IMR-90 (cell line): ENCODE measurements around the gene MYPOP. TPM values are rescaled to one million over a fixed set of nuclear protein-coding genes. Genes with fewer than 3 reads are reported as not detected.

Experiments used
- ATAC-seq: fragments of 200-7000 bp; cut with Tn5 transposase; 2 replicates; pipeline ENCODE4 v1.9.1; 2020; ENCODE audit warnings: low read depth, mild to moderate bottlenecking, moderate library complexity
- BruUV-seq: library from RNA; stranded (reverse); fragments of 400-500 nt; replicated peaks from 2 replicates; lab custom pipeline; 2021; lab: Mats Ljungman, UMichigan
- CTCF ChIA-PET: fragments of 300-600 bp; formaldehyde crosslinking; extraction: SDS; loops from one replicate; lab custom pipeline; 2021; ENCODE audit warnings: antibody characterized with exemption; lab: Yijun Ruan, JAX
- POLR2A ChIA-PET: fragments of 300-600 bp; sonication (Branson Sonifier 250); formaldehyde crosslinking; loops from one replicate; lab custom pipeline; 2022; ENCODE audit warnings: antibody characterized with exemption; ENCODE audit not compliant: unreplicated experiment; lab: Charles Lee
- DNase-seq: peaks from one replicate; pipeline ENCODE4 v3.0.0; 2013
- H2AFZ ChIP-seq: replicated peaks from 2 replicates; pipeline ENCODE3; 2013; ENCODE audit warnings: low read length, mild to moderate bottlenecking; ENCODE audit not compliant: poor library complexity
- H2AK5ac ChIP-seq: 2 replicates; pipeline ENCODE4 v1.6.1; 2013; ENCODE audit warnings: low read depth, low read length, inconsistent platforms
- H2AK9ac ChIP-seq: replicated peaks from 2 replicates; pipeline ENCODE3; 2013; ENCODE audit warnings: mild to moderate bottlenecking, low read depth, low read length, moderate library complexity; ENCODE audit not compliant: poor library complexity
- H2BK120ac ChIP-seq: 2 replicates; pipeline ENCODE4 v1.6.1; 2013; ENCODE audit warnings: low read depth, low read length, inconsistent platforms
- H2BK15ac ChIP-seq: 3 replicates; pipeline ENCODE4 v1.6.1; 2013; ENCODE audit warnings: low read depth, low read length, inconsistent platforms
- H2BK20ac ChIP-seq: 2 replicates; pipeline ENCODE4 v1.6.1; 2013; ENCODE audit warnings: low read depth, mild to moderate bottlenecking, inconsistent platforms, low read length, moderate library complexity
- H2BK5ac ChIP-seq: 2 replicates; pipeline ENCODE4 v1.6.1; 2013; ENCODE audit warnings: mild to moderate bottlenecking, low read depth, low read length, inconsistent platforms; ENCODE audit not compliant: poor library complexity, severe bottlenecking
- H3K14ac ChIP-seq: replicated peaks from 2 replicates; pipeline ENCODE4 v1.6.1; 2013; ENCODE audit warnings: low read depth, low read length, inconsistent platforms
- H3K18ac ChIP-seq: 2 replicates; pipeline ENCODE4 v1.6.1; 2013; ENCODE audit warnings: low read depth, low read length, control low read depth
- H3K23ac ChIP-seq: 2 replicates; pipeline ENCODE4 v1.6.1; 2013; ENCODE audit warnings: low read depth, low read length, inconsistent platforms
- H3K27ac ChIP-seq: 2 replicates; pipeline ENCODE4 v1.5.1; 2013; ENCODE audit warnings: mild to moderate bottlenecking, control low read depth, low read length; ENCODE audit not compliant: insufficient read depth
- H3K27me3 ChIP-seq: 2 replicates; pipeline ENCODE4 v1.6.1; 2013; ENCODE audit warnings: low read length; ENCODE audit not compliant: control insufficient read depth, insufficient read depth
- H3K36me3 ChIP-seq: 2 replicates; pipeline ENCODE4 v1.6.1; 2013; ENCODE audit warnings: low read length, mixed read lengths; ENCODE audit not compliant: control insufficient read depth, insufficient read depth
- H3K4ac ChIP-seq: 2 replicates; pipeline ENCODE4 v1.6.1; 2013; ENCODE audit warnings: low read depth, low read length, inconsistent platforms
- H3K4me1 ChIP-seq: 2 replicates; pipeline ENCODE4 v1.6.1; 2013; ENCODE audit warnings: low read length, mixed read lengths; ENCODE audit not compliant: control insufficient read depth, insufficient read depth
- H3K4me2 ChIP-seq: 2 replicates; pipeline ENCODE4 v1.6.1; 2013; ENCODE audit warnings: low read depth, mild to moderate bottlenecking, control low read depth, low read length, moderate library complexity
- H3K4me3 ChIP-seq: 2 replicates; pipeline ENCODE4 v1.5.1; 2013; ENCODE audit warnings: low read depth, mild to moderate bottlenecking, control low read depth, low read length, moderate library complexity; ENCODE audit not compliant: insufficient read depth
- H3K56ac ChIP-seq: 2 replicates; pipeline ENCODE4 v1.6.1; 2013; ENCODE audit warnings: low read length, inconsistent platforms; ENCODE audit not compliant: insufficient read depth; ENCODE audit errors: extremely low read depth
- H3K79me1 ChIP-seq, 2 experiments: 2 replicates each; pipeline ENCODE4 v1.6.1; 2013; ENCODE audit warnings: low read length in 2 of 2, inconsistent platforms in 1 of 2, low read depth in 1 of 2
- H3K9ac ChIP-seq: 2 replicates; pipeline ENCODE4 v1.6.1; 2013; ENCODE audit warnings: low read depth, low read length, control low read depth
- H3K9me1 ChIP-seq: 2 replicates; pipeline ENCODE4 v1.6.1; 2013; ENCODE audit warnings: low read length, inconsistent platforms; ENCODE audit not compliant: insufficient read depth
- H3K9me3 ChIP-seq: 2 replicates; pipeline ENCODE4 v1.6.1; 2013; ENCODE audit warnings: low read length; ENCODE audit not compliant: control insufficient read depth, insufficient read depth
- H4K20me1 ChIP-seq: 2 replicates; pipeline ENCODE4 v1.6.1; 2013; ENCODE audit warnings: low read length, inconsistent platforms; ENCODE audit not compliant: insufficient read depth
- H4K5ac ChIP-seq: 2 replicates; pipeline ENCODE4 v1.6.1; 2013; ENCODE audit warnings: mild to moderate bottlenecking, low read depth, low read length, control low read depth
- H4K8ac ChIP-seq, 2 experiments: 2 replicates each; pipeline ENCODE4 v1.6.1; 2013; ENCODE audit warnings: low read depth in 2 of 2, low read length in 2 of 2, control low read depth in 1 of 2, inconsistent platforms in 1 of 2
- H4K91ac ChIP-seq: 2 replicates; pipeline ENCODE4 v1.6.1; 2013; ENCODE audit warnings: low read depth, low read length, inconsistent platforms; ENCODE audit not compliant: insufficient read depth
- BHLHE40 ChIP-seq: fragments of 150-350 bp; IDR thresholded peaks from 2 replicates; pipeline ENCODE4 v1.6.1; 2016; ENCODE audit warnings: mild to moderate bottlenecking, low read depth, low read length
- CEBPB ChIP-seq: IDR thresholded peaks from 2 replicates; pipeline ENCODE4 v1.6.1; 2012; ENCODE audit warnings: low read depth, low read length, improper control_type of control experiment
- CHD1 ChIP-seq: IDR thresholded peaks from 2 replicates; pipeline ENCODE4 v1.6.1; 2012; ENCODE audit warnings: low read depth, low read length, improper control_type of control experiment
- FOS ChIP-seq: fragments of 150-350 bp; IDR thresholded peaks from 2 replicates; pipeline ENCODE4 v1.6.1; 2016; ENCODE audit warnings: low read depth, low read length
- MAFK ChIP-seq: IDR thresholded peaks from 2 replicates; pipeline ENCODE4 v1.6.1; 2012; ENCODE audit warnings: low read depth, low read length, improper control_type of control experiment
- MAZ ChIP-seq: IDR thresholded peaks from 2 replicates; pipeline ENCODE4 v1.6.1; 2012; ENCODE audit warnings: low read depth, mild to moderate bottlenecking, low read length, improper control_type of control experiment, moderate library complexity, borderline replicate concordance
- MXI1 ChIP-seq: IDR thresholded peaks from 2 replicates; pipeline ENCODE4 v1.6.1; 2012; ENCODE audit warnings: low read depth, mild to moderate bottlenecking, low read length, moderate library complexity, borderline replicate concordance
- NFE2L2 ChIP-seq: fragments of 150-350 bp; IDR thresholded peaks from 2 replicates; pipeline ENCODE4 v1.6.1; 2016; ENCODE audit warnings: low read depth, mild to moderate bottlenecking, low read length
- RFX5 ChIP-seq: IDR thresholded peaks from 2 replicates; pipeline ENCODE4 v1.8.0; 2012; ENCODE audit warnings: low read depth, mild to moderate bottlenecking, low read length, moderate library complexity
- USF2 ChIP-seq: fragments of 150-350 bp; IDR thresholded peaks from 2 replicates; pipeline ENCODE4 v1.6.1; 2017; ENCODE audit warnings: mild to moderate bottlenecking, antibody characterized with exemption, low read length, low read depth
- WGBS, 2 experiments: methylation state at CpG; one replicate each; pipeline versions ENCODE4 v1.1.5 to v1.1.7; 2013; ENCODE audit warnings: missing lambda C conversion rate in 2 of 2; ENCODE audit not compliant: insufficient read length in 1 of 2; ENCODE audit errors: extremely low coverage in 2 of 2; 5-methylcytosine and 5-hydroxymethylcytosine counted together
- dilution Hi-C: fragments of 300-500 bp; cut with HindIII; formaldehyde crosslinking; loops from one replicate; pipeline ENCODE4 v1.14.3; 2018; ENCODE audit warnings: low sequenced_read_pairs; ENCODE audit not compliant: unreplicated experiment
- in situ Hi-C: fragments of 300-500 bp; cut with MboI; formaldehyde crosslinking; loops from 3 replicates; pipeline ENCODE4 v1.14.3; 2019; ENCODE audit warnings: low sequenced_read_pairs, inconsistent platforms, mixed read lengths
- intact Hi-C: fragments of 100-400 bp; cut with micrococcal nuclease; formaldehyde crosslinking; loops from 2 replicates; pipeline ENCODE4 v1.10.0; 2022
- polyA plus RNA-seq, 3 experiments: library from polyadenylated mRNA; depleted of rRNA; stranded (reverse); fragments of >200 nt; gene quantifications; 2 replicates each; pipeline ENCODE4 v1.2.3, GENCODE V29; 2012; ENCODE audit warnings: low replicate concordance in 1 of 3
- total RNA-seq: library from RNA; depleted of rRNA; stranded (reverse); fragments of >200 nt; gene quantifications from 2 replicates; pipeline ENCODE4 v1.2.3, GENCODE V29; 2012

The MYPOP gene
- total and polyA plus RNA-seq, 2 of the 4 experiments (the other 2 are of a cell fraction) = 0.36 to 2.8 TPM

GRCh38 chr19:45879055-45879454 lies 23.4 kb downstream of the MYPOP start:
- peaks cover 6% of the 10 kb centered on the region for H4K20me1 ChIP-seq
- H2AK5ac ChIP-seq = no peak overlapping the region
- no peak overlapping the region for H4K8ac ChIP-seq
- intact Hi-C loops (no loop called here), in situ Hi-C loops (no loop called here), dilution Hi-C loops (no loop called here)
- no peak overlapping the region for H2BK15ac ChIP-seq
- H3K14ac ChIP-seq = no peak overlapping the region
- peaks cover 6% of the 10 kb centered on the region; the same call in 1 of the 2 replicates for H3K4me1 ChIP-seq
- no peak overlapping the region for H3K4me3 ChIP-seq
- H3K79me1 ChIP-seq = peaks cover 8 to 9% of the 10 kb centered on the region in 2 experiments
- no peak overlapping the region for H3K27ac ChIP-seq
- DNase-seq (no peak), ATAC-seq (no peak)
- no peaks in the 10 kb centered on the region for H3K9me3 ChIP-seq
- H3K4me2 ChIP-seq = no peak overlapping the region
- H3K56ac ChIP-seq = no peak overlapping the region
- H2BK5ac ChIP-seq = no peak overlapping the region
- BruUV-seq = no TSS peak
- H3K9me1 ChIP-seq = no peaks in the 10 kb centered on the region
- H3K4ac ChIP-seq = no peak overlapping the region
- TF ChIP-seq NFE2L2 (no peak), MAZ (no peak), USF2 (no peak), MXI1 (no peak), RFX5 (no peak), BHLHE40 (no peak), FOS (no peak), CEBPB (no peak), CHD1 (no peak), MAFK (no peak)
- no peak overlapping the region for H2BK20ac ChIP-seq
- no peak overlapping the region for H3K9ac ChIP-seq
- no peak overlapping the region for H3K18ac ChIP-seq
- H2AK9ac ChIP-seq = no peak overlapping the region
- no peak overlapping the region for H2BK120ac ChIP-seq
- peaks cover 3% of the 10 kb centered on the region; the same call in 1 of the 2 replicates for H3K36me3 ChIP-seq
- no peak overlapping the region for H3K23ac ChIP-seq
- H4K5ac ChIP-seq = no peak overlapping the region
- no CpG with 5 or more reads among the region's 8 CpGs for WGBS, 2 experiments
- H2AFZ ChIP-seq = peak overlapping the region; percentile 34
- CTCF ChIA-PET = no interaction called here
- peaks cover 13% of the 10 kb centered on the region; the same call in 1 of the 2 replicates for H3K27me3 ChIP-seq
- POLR2A ChIA-PET = no interaction called here
- no peak overlapping the region for H4K91ac ChIP-seq
